CD14-positive monocyte (primary cell): ENCODE measurements around the gene CALCOCO2. TPM values are rescaled to one million over a fixed set of nuclear protein-coding genes. Genes with fewer than 3 reads are reported as not detected.

ENCODE experiments used
- DNase-seq, 3 donors: peaks; one replicate each; pipeline ENCODE4 v3.0.0-alpha.2; 2011 to 2022
- H2AFZ ChIP-seq: 2 replicates; pipeline ENCODE4 v1.6.0; 2012; ENCODE audit warnings: mild to moderate bottlenecking, low read depth, low read length, inconsistent platforms; ENCODE audit not compliant: insufficient read depth, poor library complexity, severe bottlenecking
- H3K27ac ChIP-seq, 2 donors: 1 replicate in 1 of 2; 2 replicates in 1 of 2; pipeline ENCODE4 v1.5.1; 2012 to 2013; ENCODE audit warnings: low read length in 2 of 2, control low read depth in 1 of 2, inconsistent platforms in 1 of 2, low read depth in 1 of 2, mild to moderate bottlenecking in 1 of 2
- H3K27me3 ChIP-seq, 2 donors: one replicate each; pipeline versions ENCODE4 v1.6.0 to v1.6.1; 2011 to 2013; ENCODE audit warnings: low read length in 2 of 2; ENCODE audit not compliant: control insufficient read depth in 2 of 2, insufficient read depth in 2 of 2
- H3K36me3 ChIP-seq, 2 donors: replicated peaks in 1 of 2; 1 replicate in 1 of 2; 2 replicates in 1 of 2; pipeline versions ENCODE4 v1.5.1 to v1.6.1; 2012 to 2013; ENCODE audit warnings: low read length in 2 of 2, control low read depth in 1 of 2, inconsistent platforms in 1 of 2, mild to moderate bottlenecking in 1 of 2; ENCODE audit not compliant: insufficient read depth in 2 of 2, control insufficient read depth in 1 of 2
- H3K4me1 ChIP-seq, 2 donors: 1 replicate in 1 of 2; 2 replicates in 1 of 2; pipeline versions ENCODE4 v1.5.1 to v1.6.1; 2012 to 2013; ENCODE audit warnings: low read length in 2 of 2, control low read depth in 1 of 2, inconsistent platforms in 1 of 2, mild to moderate bottlenecking in 1 of 2, moderate library complexity in 1 of 2; ENCODE audit not compliant: insufficient read depth in 2 of 2, control insufficient read depth in 1 of 2
- H3K4me2 ChIP-seq: replicated peaks from 2 replicates; pipeline ENCODE3; 2012; ENCODE audit warnings: low read length, moderate library complexity, mild to moderate bottlenecking; ENCODE audit not compliant: poor library complexity, severe bottlenecking; ENCODE audit errors: extremely low read depth
- H3K4me3 ChIP-seq, 3 experiments: fragments of 200-600 bp in 1 of 3; sonication (generic) in 1 of 3; replicated peaks in 1 of 3; 1 replicate in 2 of 3; 2 replicates in 1 of 3; pipeline ENCODE4 v1.5.1; 2011 to 2013; ENCODE audit warnings: low read length in 3 of 3, mild to moderate bottlenecking in 3 of 3, control low read depth in 2 of 3, low read depth in 2 of 3, inconsistent platforms in 1 of 3, moderate library complexity in 1 of 3
- H3K79me2 ChIP-seq: 2 replicates; pipeline ENCODE4 v1.6.0; 2012; ENCODE audit warnings: mild to moderate bottlenecking, control low read depth, inconsistent platforms, low read length, moderate library complexity; ENCODE audit not compliant: insufficient read depth
- H3K9ac ChIP-seq: 2 replicates; pipeline ENCODE4 v1.6.0; 2017; ENCODE audit warnings: low read length, mild to moderate bottlenecking; ENCODE audit not compliant: insufficient read depth, poor library complexity, severe bottlenecking
- H3K9me3 ChIP-seq, 2 donors: replicated peaks in 1 of 2; 1 replicate in 1 of 2; 2 replicates in 1 of 2; pipeline versions ENCODE4 v1.5.1 to v1.6.1; 2012 to 2013; ENCODE audit warnings: low read length in 2 of 2, control low read depth in 1 of 2; ENCODE audit not compliant: control insufficient read depth in 1 of 2, insufficient read depth in 1 of 2
- H4K20me1 ChIP-seq: 2 replicates; pipeline ENCODE4 v1.6.0; 2012; ENCODE audit warnings: mild to moderate bottlenecking, low read length, control low read depth, moderate library complexity; ENCODE audit not compliant: insufficient read depth
- H3K27ac Mint-ChIP-seq, 7 donors: one replicate each; pipeline ENCODE4 v1.8.0; 2020; ENCODE audit warnings: mild to moderate bottlenecking in 7 of 7, mixed read lengths in 7 of 7, moderate library complexity in 6 of 7, inconsistent platforms in 2 of 7
- H3K27me3 Mint-ChIP-seq, 3 donors: one replicate each; pipeline ENCODE4 v1.8.0; 2021 to 2022; ENCODE audit warnings: low read depth in 3 of 3, mild to moderate bottlenecking in 3 of 3, mixed read lengths in 3 of 3, moderate library complexity in 3 of 3, inconsistent platforms in 1 of 3
- H3K36me3 Mint-ChIP-seq, 2 donors: one replicate each; pipeline ENCODE4 v1.8.0; 2020; ENCODE audit warnings: mixed read lengths in 2 of 2, inconsistent platforms in 1 of 2, mild to moderate bottlenecking in 1 of 2
- H3K4me1 Mint-ChIP-seq: one replicate; pipeline ENCODE4 v1.8.0; 2020; ENCODE audit warnings: mild to moderate bottlenecking, mixed read lengths
- H3K4me3 Mint-ChIP-seq, 2 donors: one replicate each; pipeline ENCODE4 v1.8.0; 2020; ENCODE audit warnings: mild to moderate bottlenecking in 2 of 2, mixed read lengths in 2 of 2, moderate library complexity in 1 of 2
- H3K9me3 Mint-ChIP-seq, 7 donors: one replicate each; pipeline ENCODE4 v1.8.0; 2020 to 2022; ENCODE audit warnings: mixed read lengths in 7 of 7, mild to moderate bottlenecking in 6 of 7, moderate library complexity in 6 of 7, inconsistent platforms in 2 of 7
- CTCF ChIP-seq: fragments of 200-600 bp; IDR thresholded peaks from one replicate; pipeline ENCODE4 v1.8.0; 2022; ENCODE audit warnings: antibody characterized with exemption, mild to moderate bottlenecking
- WGBS: methylation state at CpG from one replicate; pipeline ENCODE4 v1.1.5; 2013; ENCODE audit warnings: missing lambda C conversion rate; ENCODE audit not compliant: insufficient coverage; 5-methylcytosine and 5-hydroxymethylcytosine counted together
- intact Hi-C, 2 donors: fragments of 100-400 bp; cut with micrococcal nuclease; formaldehyde crosslinking; loops; one replicate each; pipeline versions ENCODE4 v1.15.0 to v1.15.1; 2023
- polyA plus RNA-seq, 3 donors: library from polyadenylated mRNA; depleted of rRNA in 1 of 3; unstranded in 2 of 3; stranded (reverse) in 1 of 3; fragments of 300-500 nt in 2 of 3; fragments of >200 nt in 1 of 3; fragmentation: Illumina TruSeq in 2 of 3; gene quantifications; 1 replicate in 2 of 3; 2 replicates in 1 of 3; pipeline ENCODE4 v1.2.3, GENCODE V29; 2012 to 2021

Gene CALCOCO2
- polyA plus RNA-seq, 3 donors: 87.5 to 280 (median 214) TPM

- Mint-ChIP-seq H3K27ac (no peak overlapping the region), H3K27me3 (peaks cover 10 to 15% (median 13%) of the 10 kb centered on the region in 3 donors), H3K9me3 (peaks cover 0 to 2% (median 0%) of the 10 kb centered on the region in 7 donors), H3K4me3 (no peak overlapping the region), H3K4me1 (peaks cover 2% of the 10 kb centered on the region), H3K36me3 (no peaks in the 10 kb centered on the region)
- H3K9me3 ChIP-seq: no peaks in the 10 kb centered on the region
- H4K20me1 ChIP-seq: no peaks in the 10 kb centered on the region
- peak; percentile 50 to 67 (median 66) for DNase-seq
- no peak overlapping the region for H3K4me2 ChIP-seq
- 57% methylated on average over 3 of the region's 12 CpGs for WGBS
- H3K4me1 ChIP-seq: no peaks in the 10 kb centered on the region
- no peak overlapping the region for H3K9ac ChIP-seq
- H3K27me3 ChIP-seq: no peaks in the 10 kb centered on the region
- TF ChIP-seq CTCF: peak; percentile 90
- H3K36me3 ChIP-seq: no peaks in the 10 kb centered on the region
- no peak overlapping the region for H2AFZ ChIP-seq
- intact Hi-C loops: loop anchor here (2.0 to 10.0 kb wide), 5 partner anchors 64 to 202 kb away; no protein-coding TSS in a partner anchor
- no peaks in the 10 kb centered on the region for H3K79me2 ChIP-seq
- no peak overlapping the region for H3K4me3 ChIP-seq
- no peak overlapping the region for H3K27ac ChIP-seq
Measured at GRCh38 chr17:48878920-48879898, 48.4 kb downstream of the CALCOCO2 start.

GRCh38 chr17:48882272-48882671 lies 51.4 kb downstream of the CALCOCO2 start:
- H3K36me3 Mint-ChIP-seq: no peaks in the 10 kb centered on the region
- Histone ChIP-seq H3K4me1 (no peaks in the 10 kb centered on the region), H3K27me3 (no peaks in the 10 kb centered on the region), H3K9ac (no peak overlapping the region), H3K4me3 (no peak overlapping the region), H3K36me3 (no peaks in the 10 kb centered on the region), H4K20me1 (no peaks in the 10 kb centered on the region), H3K9me3 (no peaks in the 10 kb centered on the region), H3K4me2 (no peak overlapping the region), H3K27ac (no peak overlapping the region), H3K79me2 (no peaks in the 10 kb centered on the region), H2AFZ (no peak overlapping the region)
- H3K9me3 Mint-ChIP-seq: peaks cover 0 to 2% (median 0%) of the 10 kb centered on the region in 7 donors
- no peak for DNase-seq
- H3K4me1 Mint-ChIP-seq: peaks cover 6% of the 10 kb centered on the region
- H3K27me3 Mint-ChIP-seq: peaks cover 10 to 19% (median 12%) of the 10 kb centered on the region in 3 donors
- intact Hi-C loops: no loop called here
- no peak overlapping the region for H3K4me3 Mint-ChIP-seq
- H3K27ac Mint-ChIP-seq: no peak overlapping the region
- no peak for TF ChIP-seq CTCF
- no CpG with 5 or more reads among the region's 2 CpGs for WGBS
